Naive thymus-derived CD8-positive, alpha-beta T cell (primary cell): Measurements from ENCODE around the gene CCDC68. TPM values are rescaled to one million over a fixed set of nuclear protein-coding genes. Genes with fewer than 3 reads are reported as not detected.
"Not testable (repeated sequence)": the region's sequence is repeated elsewhere in the genome, so short reads cannot be mapped to it uniquely, and the experiment has no call there.

ENCODE experiments used
- ATAC-seq, 2 donors: fragments of 150-1000 bp; cut with Tn5 transposase in 1 of 2; sonication (Bioruptor Pico), chemical (Tn5 transposase) in 1 of 2; 1 replicate in 1 of 2; 2 replicates in 1 of 2; pipeline ENCODE4 v1.10.0; 2021; ENCODE audit warnings: mild to moderate bottlenecking in 2 of 2, moderate library complexity in 2 of 2
- POLR2A ChIA-PET: fragments of 350-600 bp; sonication (Branson Sonifier 250); formaldehyde crosslinking; loops from one replicate; lab custom pipeline; 2021; ENCODE audit warnings: antibody characterized with exemption; lab: Charles Lee
- DNase-seq, 10 donors: peaks; one replicate each; pipeline versions ENCODE4 v3.0.0 to v3.0.0-alpha.2; 2020 to 2022
- H3K27ac Mint-ChIP-seq, 10 donors: one replicate each; pipeline ENCODE4 v1.8.0; 2020 to 2022; ENCODE audit warnings: mild to moderate bottlenecking in 10 of 10, mixed read lengths in 10 of 10, moderate library complexity in 4 of 10, inconsistent platforms in 1 of 10
- H3K27me3 Mint-ChIP-seq, 5 donors: one replicate each; pipeline ENCODE4 v1.8.0; 2021 to 2022; ENCODE audit warnings: mixed read lengths in 5 of 5
- H3K36me3 Mint-ChIP-seq, 3 donors: one replicate each; pipeline ENCODE4 v1.8.0; 2020 to 2022; ENCODE audit warnings: mixed read lengths in 3 of 3, mild to moderate bottlenecking in 2 of 3, inconsistent platforms in 1 of 3
- H3K4me1 Mint-ChIP-seq, 4 donors: one replicate each; pipeline ENCODE4 v1.8.0; 2021 to 2022; ENCODE audit warnings: mixed read lengths in 4 of 4
- H3K4me3 Mint-ChIP-seq, 10 donors: one replicate each; pipeline ENCODE4 v1.8.0; 2020 to 2022; ENCODE audit warnings: mild to moderate bottlenecking in 10 of 10, mixed read lengths in 10 of 10, moderate library complexity in 6 of 10, inconsistent platforms in 1 of 10
- H3K9me3 Mint-ChIP-seq, 9 donors: one replicate each; pipeline ENCODE4 v1.8.0; 2020 to 2022; ENCODE audit warnings: mixed read lengths in 9 of 9, mild to moderate bottlenecking in 3 of 9, inconsistent platforms in 1 of 9, moderate library complexity in 1 of 9
- polyA plus RNA-seq, 3 donors: library from polyadenylated mRNA; unstranded; fragments of 300-500 nt; fragmentation: Illumina TruSeq; gene quantifications; one replicate each; pipeline ENCODE4 v1.2.3, GENCODE V29; 2021
- total RNA-seq, 8 experiments: library from RNA in 2 of 8; stranded (reverse) in 2 of 8; gene quantifications; one replicate each; pipeline ENCODE4 v1.2.3 and lab custom pipeline; 2021 to 2026

The CCDC68 gene
- total and polyA plus RNA-seq, 5 experiments from 2014 or later, result not detected

DNA sequence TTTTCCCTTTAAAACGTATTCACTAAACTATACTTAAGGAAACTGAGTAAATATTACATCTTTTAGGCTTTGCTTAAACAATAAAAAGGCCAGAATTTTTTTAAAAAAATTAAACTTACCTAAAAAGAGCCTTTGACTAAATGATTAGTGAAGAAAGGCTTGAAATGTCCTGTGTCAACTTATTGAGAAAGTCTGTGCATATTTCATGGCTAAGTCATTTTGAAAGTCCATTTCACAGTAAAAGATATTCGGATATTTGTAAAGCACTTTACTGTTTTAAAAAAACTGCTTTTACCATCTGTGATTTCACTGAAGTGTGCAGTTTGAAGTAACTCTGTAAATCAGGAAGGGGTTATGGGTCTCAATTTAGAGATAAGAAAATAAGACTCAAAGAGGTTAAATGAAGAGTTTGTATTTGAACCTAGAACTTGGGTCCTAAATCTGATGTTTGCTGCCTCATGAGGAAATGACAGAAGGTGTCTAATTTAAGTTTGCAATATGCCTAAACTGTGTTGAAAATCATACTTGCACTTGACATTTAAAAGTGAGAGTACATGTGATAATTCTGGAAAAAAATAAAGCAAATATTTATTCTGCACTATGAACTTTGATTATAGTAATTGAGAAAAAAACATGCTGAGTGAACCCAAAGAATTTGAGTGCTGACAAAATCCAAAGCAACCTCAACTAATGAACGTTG lies 80.5 kb downstream of the CCDC68 start:
- no peaks in the 10 kb centered on the region for H3K36me3 Mint-ChIP-seq
- ATAC-seq (no peak), DNase-seq (no peak)
- H3K27me3 Mint-ChIP-seq, result peaks cover 0 to 8% (median 0%) of the 10 kb centered on the region in 5 donors
- H3K27ac Mint-ChIP-seq, result no peak overlapping the region
- H3K4me3 Mint-ChIP-seq, result no peak overlapping the region
- H3K4me1 Mint-ChIP-seq, result peaks cover 0 to 2% (median 0%) of the 10 kb centered on the region in 4 donors
- POLR2A ChIA-PET, result no interaction called here
- H3K9me3 Mint-ChIP-seq, result no peaks in the 10 kb centered on the region

DNA sequence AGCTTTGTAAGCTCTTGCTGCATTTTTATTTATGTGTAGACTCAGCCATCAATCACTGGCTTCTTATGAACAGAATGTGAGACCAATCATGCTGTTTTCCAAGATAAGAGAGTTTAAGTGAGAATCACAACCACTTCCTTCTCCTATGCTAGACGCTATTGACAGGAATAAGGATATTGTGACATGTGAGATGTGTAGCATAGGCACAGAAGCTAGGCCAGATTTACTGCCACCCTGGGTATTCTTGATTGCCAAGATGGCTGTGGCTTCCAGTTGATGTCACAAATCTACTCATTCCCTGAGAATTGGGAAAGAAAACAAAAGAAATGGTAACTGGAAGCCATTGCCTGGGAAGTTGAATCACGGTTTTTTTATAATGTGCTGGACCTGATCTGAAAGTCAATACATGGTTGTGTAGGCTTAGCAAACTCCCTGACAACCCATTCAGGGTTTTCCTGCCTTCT lies 81.1 kb downstream of the CCDC68 start:
- POLR2A ChIA-PET, result no interaction called here
- no peak for DNase-seq
- Mint-ChIP-seq H3K4me3 (no peak overlapping the region), H3K27me3 (peaks cover 0 to 8% (median 0%) of the 10 kb centered on the region in 5 donors), H3K4me1 (peaks cover 0 to 3% (median under 1%) of the 10 kb centered on the region in 4 donors), H3K36me3 (no peaks in the 10 kb centered on the region), H3K27ac (no peak overlapping the region), H3K9me3 (no peaks in the 10 kb centered on the region)
- no peak for ATAC-seq

DNA sequence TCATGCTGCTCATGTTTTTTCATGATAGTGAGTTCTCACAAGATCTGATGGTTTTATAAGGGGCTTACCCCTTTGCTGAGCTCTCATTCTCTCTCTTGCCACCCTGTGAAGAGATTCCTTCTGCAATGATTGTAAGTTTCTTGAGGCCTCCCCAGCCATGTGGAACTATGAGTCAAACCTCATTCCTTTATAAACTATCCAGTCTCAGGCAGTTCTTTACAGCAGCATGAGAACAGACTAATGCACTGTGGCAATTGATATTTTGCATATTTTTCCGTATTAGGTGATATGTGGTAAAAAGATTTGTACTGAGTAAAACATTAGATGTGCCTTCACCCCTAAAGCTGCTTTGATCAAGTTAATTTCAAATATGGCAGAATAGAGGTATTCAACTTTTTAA lies 82.2 kb downstream of the CCDC68 start:
- H3K27me3 Mint-ChIP-seq, result peaks cover 0 to 5% (median 0%) of the 10 kb centered on the region in 5 donors
- no peak overlapping the region for H3K4me3 Mint-ChIP-seq
- POLR2A ChIA-PET, result no interaction called here
- H3K4me1 Mint-ChIP-seq, result peaks cover 0 to 5% (median under 1%) of the 10 kb centered on the region in 4 donors
- DNase-seq (no peak), ATAC-seq (no peak)
- no peaks in the 10 kb centered on the region for H3K36me3 Mint-ChIP-seq
- H3K9me3 Mint-ChIP-seq, result no peaks in the 10 kb centered on the region
- H3K27ac Mint-ChIP-seq, result no peak overlapping the region

DNA sequence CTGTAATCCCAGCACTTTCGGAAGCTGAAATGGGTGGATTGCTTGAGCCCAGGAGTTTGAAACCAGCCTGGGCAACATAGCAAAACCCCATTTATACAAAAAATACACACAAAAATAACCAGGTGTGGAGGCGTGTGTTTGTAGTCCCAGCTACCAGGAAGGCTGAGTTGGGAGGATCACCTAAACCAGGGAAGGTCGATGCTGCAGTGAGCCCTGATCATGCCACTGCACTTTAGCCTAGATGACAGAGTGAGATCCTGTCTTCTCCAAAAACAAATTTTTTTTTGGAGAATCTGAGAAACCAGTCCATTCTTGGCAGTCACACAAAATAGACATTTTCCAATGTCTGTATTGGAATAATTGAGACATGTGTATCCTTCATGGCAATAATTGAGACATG lies 84.2 kb downstream of the CCDC68 start:
- no peak for ATAC-seq
- no peak overlapping the region for H3K27ac Mint-ChIP-seq
- peaks cover 0 to 5% (median 0%) of the 10 kb centered on the region in 5 donors for H3K27me3 Mint-ChIP-seq
- H3K9me3 Mint-ChIP-seq, result no peaks in the 10 kb centered on the region
- no peak overlapping the region for H3K4me3 Mint-ChIP-seq
- peaks cover 0 to 5% (median 0%) of the 10 kb centered on the region in 4 donors for H3K4me1 Mint-ChIP-seq
- no peak for DNase-seq
- POLR2A ChIA-PET, result no interaction called here
- H3K36me3 Mint-ChIP-seq, result no peaks in the 10 kb centered on the region

DNA sequence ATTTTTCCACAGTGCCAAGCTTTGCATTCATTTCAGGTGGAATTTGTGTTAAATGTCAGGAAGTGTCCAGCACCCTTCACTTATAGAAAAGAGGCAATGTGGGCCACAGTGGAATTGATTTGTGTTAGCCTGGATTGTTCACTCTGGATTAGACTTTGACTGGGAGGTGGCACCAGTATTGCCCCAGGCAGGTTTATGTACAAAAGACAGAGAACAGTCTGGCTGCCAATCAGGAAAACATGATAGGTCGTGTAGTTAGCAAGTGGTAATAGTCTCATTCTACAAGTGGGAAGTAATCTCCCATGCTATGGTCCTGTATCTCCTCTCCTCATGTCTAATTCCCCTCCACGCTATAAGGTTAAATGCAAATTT lies 85.4 kb downstream of the CCDC68 start:
- no peaks in the 10 kb centered on the region for H3K9me3 Mint-ChIP-seq
- no peak for ATAC-seq
- DNase-seq, result no peak
- no peak overlapping the region for H3K4me3 Mint-ChIP-seq
- peaks cover 0 to 5% (median 0%) of the 10 kb centered on the region in 4 donors for H3K4me1 Mint-ChIP-seq
- POLR2A ChIA-PET, result no interaction called here
- H3K27me3 Mint-ChIP-seq, result peaks cover 0 to 7% (median 0%) of the 10 kb centered on the region in 5 donors
- no peaks in the 10 kb centered on the region for H3K36me3 Mint-ChIP-seq
- H3K27ac Mint-ChIP-seq, result no peak overlapping the region

DNA sequence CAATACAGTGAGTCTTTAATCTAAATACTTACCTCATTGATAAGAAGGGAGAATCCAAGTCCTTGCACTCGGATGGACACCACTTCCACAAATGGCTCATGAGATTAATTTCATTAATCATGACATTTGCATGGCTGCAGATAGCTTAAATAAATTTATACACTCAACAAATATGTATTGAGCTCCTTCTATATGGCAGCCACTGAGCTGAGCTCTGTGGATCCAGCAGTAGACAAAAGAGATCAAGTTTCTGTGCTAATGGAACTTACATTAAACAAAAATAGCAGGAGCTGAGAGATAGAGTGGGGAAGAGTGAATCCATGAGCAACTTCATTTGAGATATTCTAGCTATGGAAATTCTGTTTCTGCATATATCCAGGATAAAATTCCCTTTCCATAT lies 86.6 kb downstream of the CCDC68 start:
- Mint-ChIP-seq H3K9me3 (peaks cover 0 to 2% (median 0%) of the 10 kb centered on the region in 9 donors), H3K27ac (no peak overlapping the region), H3K4me3 (no peak overlapping the region), H3K36me3 (no peaks in the 10 kb centered on the region), H3K27me3 (peaks cover 0 to 7% (median 0%) of the 10 kb centered on the region in 5 donors), H3K4me1 (peaks cover 0 to 5% (median 0%) of the 10 kb centered on the region in 4 donors)
- no peak for DNase-seq
- POLR2A ChIA-PET, result no interaction called here
- ATAC-seq, result no peak

DNA sequence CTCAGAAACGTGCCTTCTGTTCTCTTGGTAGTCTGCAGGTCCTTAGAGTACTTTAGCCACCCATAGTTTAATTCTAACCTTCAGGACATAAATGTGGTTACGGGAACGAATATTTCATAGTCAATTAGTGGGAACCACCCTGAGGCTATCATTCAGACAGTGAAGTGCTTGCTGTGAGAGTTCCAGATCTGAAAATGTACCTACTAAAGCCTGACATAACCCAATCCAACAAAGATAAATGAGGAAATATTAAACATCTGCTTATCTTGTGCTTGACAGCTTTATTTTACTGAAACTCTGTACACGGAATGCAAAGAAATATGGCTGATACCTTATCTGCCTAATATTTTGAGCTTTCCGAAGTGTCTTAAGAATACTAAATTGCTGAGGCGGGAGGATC lies 88.0 kb downstream of the CCDC68 start:
- no peaks in the 10 kb centered on the region for H3K36me3 Mint-ChIP-seq
- POLR2A ChIA-PET, result no interaction called here
- peaks cover 0 to 2% (median 0%) of the 10 kb centered on the region in 9 donors for H3K9me3 Mint-ChIP-seq
- no peak for ATAC-seq
- H3K27me3 Mint-ChIP-seq, result peaks cover 0 to 7% (median 0%) of the 10 kb centered on the region in 5 donors
- DNase-seq, result no peak
- no peak overlapping the region for H3K27ac Mint-ChIP-seq
- H3K4me1 Mint-ChIP-seq, result peaks cover 0 to 5% (median 0%) of the 10 kb centered on the region in 4 donors
- H3K4me3 Mint-ChIP-seq, result no peak overlapping the region

DNA sequence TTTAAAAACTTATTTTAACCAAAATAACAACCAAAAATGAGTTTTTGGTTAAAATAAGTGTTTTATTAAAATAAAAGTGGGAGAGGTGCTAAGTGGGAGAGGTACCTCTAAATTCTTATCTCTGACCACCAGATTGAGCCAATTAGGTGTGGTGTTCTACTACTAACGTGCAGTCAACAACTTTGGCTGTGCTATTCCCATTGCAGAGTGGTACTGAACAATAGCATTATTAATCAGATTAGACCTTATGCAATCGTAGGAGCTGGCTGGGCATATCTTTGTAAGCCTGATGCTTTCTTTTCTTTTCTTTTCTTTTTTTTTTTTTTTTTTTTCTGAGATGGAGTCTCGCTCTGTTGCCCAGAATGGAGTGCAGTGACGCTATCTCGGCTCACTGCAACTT lies 92.1 kb downstream of the CCDC68 start:
- Mint-ChIP-seq H3K9me3 (peaks cover 0 to 2% (median 0%) of the 10 kb centered on the region in 9 donors), H3K27me3 (peaks cover 0 to 5% (median 0%) of the 10 kb centered on the region in 5 donors), H3K36me3 (no peaks in the 10 kb centered on the region), H3K27ac (no peak overlapping the region), H3K4me1 (no peaks in the 10 kb centered on the region), H3K4me3 (no peak overlapping the region)
- ATAC-seq (no peak), DNase-seq (no peak)
- POLR2A ChIA-PET, result no interaction called here

DNA sequence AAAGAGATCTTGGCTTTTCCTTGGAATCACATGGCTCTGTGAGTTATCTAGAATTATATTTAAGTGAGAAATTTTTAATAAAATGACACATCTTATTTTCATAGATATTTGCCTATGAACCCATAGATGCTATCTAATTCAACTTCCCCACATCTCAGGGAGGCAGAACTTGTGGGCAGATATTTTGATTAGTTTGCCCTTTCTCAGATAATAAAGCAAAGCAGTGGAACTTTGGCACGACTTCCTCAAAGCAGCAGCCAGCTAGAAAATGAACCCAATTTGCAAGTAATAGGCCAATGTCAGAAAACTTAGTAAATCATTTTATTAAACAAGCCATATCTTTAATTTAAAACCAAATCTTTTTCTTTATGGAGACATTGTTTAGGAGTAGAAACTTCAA lies 98.3 kb downstream of the CCDC68 start:
- Mint-ChIP-seq H3K27ac (no peak overlapping the region), H3K4me1 (no peaks in the 10 kb centered on the region), H3K36me3 (no peaks in the 10 kb centered on the region), H3K4me3 (no peak overlapping the region), H3K27me3 (peaks cover 0 to 8% (median 2%) of the 10 kb centered on the region in 5 donors), H3K9me3 (no peaks in the 10 kb centered on the region)
- DNase-seq, result no peak
- ATAC-seq, result no peak
- POLR2A ChIA-PET, result no interaction called here

DNA sequence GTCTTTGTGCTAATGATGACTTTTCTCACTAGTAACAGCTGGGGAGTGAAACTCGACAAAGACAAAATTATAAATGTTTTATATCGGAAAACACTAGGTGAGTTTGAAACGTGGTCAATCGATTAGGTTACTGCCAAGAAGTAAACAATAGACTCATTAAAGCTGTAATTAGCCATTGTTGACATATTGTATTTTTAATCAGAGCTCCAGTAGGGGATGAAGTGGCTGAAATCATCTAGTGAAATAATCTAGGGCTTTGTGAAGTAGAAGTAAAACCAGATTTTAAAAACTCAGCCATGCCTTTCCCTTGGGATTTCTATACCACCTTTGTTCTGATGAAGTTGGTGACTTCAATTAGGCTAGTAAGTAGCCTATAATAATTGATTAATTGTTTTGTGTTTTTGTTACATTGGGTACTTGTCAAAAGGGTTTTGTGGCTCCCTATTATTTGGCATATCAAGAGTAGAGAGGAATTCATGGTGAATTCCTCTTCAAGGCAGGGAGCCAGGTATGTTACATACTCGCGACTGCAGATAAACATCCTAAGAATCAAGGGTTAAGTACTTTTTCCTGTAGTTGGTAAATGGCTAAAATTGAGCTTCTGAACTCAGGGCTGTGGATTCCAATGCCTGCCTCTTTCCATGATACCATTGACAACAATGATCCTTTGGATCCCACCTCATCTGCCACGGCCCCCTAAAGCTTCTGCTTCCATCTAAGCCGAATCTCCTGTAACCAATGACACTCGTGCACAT lies 99.4 kb downstream of the CCDC68 start:
- ATAC-seq (no peak), DNase-seq (no peak)
- no peaks in the 10 kb centered on the region for H3K36me3 Mint-ChIP-seq
- no peak overlapping the region for H3K4me3 Mint-ChIP-seq
- no peak overlapping the region for H3K27ac Mint-ChIP-seq
- peaks cover 0 to 10% (median 2%) of the 10 kb centered on the region in 5 donors for H3K27me3 Mint-ChIP-seq
- H3K4me1 Mint-ChIP-seq, result no peaks in the 10 kb centered on the region
- POLR2A ChIA-PET, result no interaction called here
- H3K9me3 Mint-ChIP-seq, result no peaks in the 10 kb centered on the region

DNA sequence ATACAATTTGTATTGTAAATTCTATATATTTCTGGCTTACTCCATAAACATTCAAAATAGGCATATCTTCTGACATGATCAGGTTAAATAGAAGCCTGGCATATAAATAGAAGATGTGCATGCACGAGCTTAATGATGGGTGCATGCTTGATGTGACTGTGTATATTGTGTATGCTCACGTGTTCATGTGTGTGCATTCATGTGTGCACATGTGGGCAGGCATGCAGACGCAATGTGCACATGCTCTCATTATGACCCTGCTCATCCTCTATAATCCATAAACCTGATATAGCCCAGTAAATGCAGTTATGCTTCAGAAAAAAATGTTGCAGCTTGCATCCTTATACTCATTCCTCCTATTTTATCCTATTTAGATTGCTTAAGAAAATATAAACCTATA lies 101.8 kb downstream of the CCDC68 start:
- DNase-seq (no peak), ATAC-seq (no peak)
- POLR2A ChIA-PET, result no interaction called here
- Mint-ChIP-seq H3K4me3 (no peak overlapping the region), H3K9me3 (no peaks in the 10 kb centered on the region), H3K4me1 (peaks cover 0 to 8% (median 4%) of the 10 kb centered on the region in 4 donors), H3K36me3 (no peaks in the 10 kb centered on the region), H3K27me3 (peaks cover 0 to 10% (median 2%) of the 10 kb centered on the region in 5 donors), H3K27ac (no peak overlapping the region)

DNA sequence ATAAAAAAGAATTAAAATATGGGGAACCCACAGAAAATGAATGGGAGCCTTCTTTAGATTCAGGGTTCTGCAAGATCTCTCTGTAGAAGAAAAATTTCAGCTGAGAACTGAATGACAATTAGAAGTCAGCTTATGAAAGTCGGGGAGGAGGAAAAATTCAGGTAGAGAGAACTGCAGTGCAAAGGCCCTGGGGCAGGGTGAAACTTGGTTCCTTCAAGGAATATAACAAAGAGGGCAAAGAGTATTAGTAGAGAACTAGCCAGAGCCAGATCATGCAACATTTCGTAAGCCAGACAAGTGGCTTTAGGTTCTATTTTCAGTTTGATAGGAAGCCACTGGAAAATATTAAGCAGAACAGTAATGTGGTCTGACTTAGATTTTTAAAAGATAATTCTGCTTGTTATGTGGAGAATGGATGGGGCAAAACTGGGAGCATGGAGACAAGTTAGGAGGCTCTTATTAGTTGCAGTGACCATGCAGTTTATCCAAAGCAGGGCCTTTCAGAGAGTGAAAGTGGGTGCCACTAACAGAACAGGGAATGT lies 103.1 kb downstream of the CCDC68 start:
- H3K36me3 Mint-ChIP-seq, result no peaks in the 10 kb centered on the region
- H3K4me3 Mint-ChIP-seq, result no peak overlapping the region
- no peak overlapping the region for H3K27ac Mint-ChIP-seq
- POLR2A ChIA-PET, result no interaction called here
- H3K27me3 Mint-ChIP-seq, result peaks cover 0 to 10% (median 2%) of the 10 kb centered on the region in 5 donors
- no peaks in the 10 kb centered on the region for H3K9me3 Mint-ChIP-seq
- DNase-seq (no peak), ATAC-seq (no peak)
- H3K4me1 Mint-ChIP-seq, result peaks cover 0 to 8% (median 5%) of the 10 kb centered on the region in 4 donors

DNA sequence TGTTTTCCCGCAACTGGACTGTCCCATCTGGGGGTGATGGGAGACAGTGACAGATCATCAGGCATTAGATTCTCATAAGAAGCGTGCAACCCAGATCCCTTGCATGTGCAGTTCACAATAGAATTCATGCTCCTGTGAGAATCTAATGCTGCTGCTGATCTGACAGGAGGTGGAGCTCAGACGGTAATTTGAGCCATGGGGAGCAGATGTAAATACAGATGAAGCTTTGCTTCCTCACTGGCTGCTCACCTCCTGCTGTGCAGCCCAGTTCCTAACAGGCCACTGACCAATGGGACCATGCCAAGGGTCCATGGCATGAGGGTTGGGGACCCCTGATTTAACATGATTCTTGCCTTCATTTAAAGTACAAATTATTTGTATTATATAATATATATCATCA lies 104.2 kb downstream of the CCDC68 start:
- not testable (repeated sequence) for H3K27ac Mint-ChIP-seq

More for the DNA sequence above, 104.2 kb downstream of the CCDC68 start:
- H3K4me3 Mint-ChIP-seq, ATAC-seq, POLR2A ChIA-PET, DNase-seq, H3K9me3 Mint-ChIP-seq, H3K36me3 Mint-ChIP-seq, H3K4me1 Mint-ChIP-seq: not testable (repeated sequence)
- peaks cover 0 to 10% (median 2%) of the 10 kb centered on the region in 5 donors for H3K27me3 Mint-ChIP-seq
